DOHH2 (cell line): ENCODE results near the gene CELF1.

ENCODE experiments used
- H3F3A ChIP-seq: fragments of 200-600 bp; sonication (generic), shearing (Covaris generic); 2 replicates; pipeline ENCODE4 v1.6.0; 2016; ENCODE audit warnings: antibody characterized with exemption, mild to moderate bottlenecking; ENCODE audit not compliant: control insufficient read depth, insufficient read depth
- H3K27ac ChIP-seq: fragments of 200-600 bp; sonication (generic); 2 replicates; pipeline ENCODE4 v1.5.1; 2014; ENCODE audit warnings: low read depth, mild to moderate bottlenecking, low read length, moderate library complexity
- H3K27me3 ChIP-seq: fragments of 200-600 bp; sonication (generic); 2 replicates; pipeline ENCODE4 v1.6.1; 2014; ENCODE audit warnings: mild to moderate bottlenecking, low read length, mixed read lengths; ENCODE audit not compliant: control insufficient read depth
- H3K36me3 ChIP-seq: fragments of 200-600 bp; sonication (generic); 2 replicates; pipeline ENCODE4 v1.6.1; 2014; ENCODE audit warnings: mild to moderate bottlenecking, low read length, moderate library complexity, mixed read lengths; ENCODE audit not compliant: control insufficient read depth
- H3K4me1 ChIP-seq: fragments of 200-600 bp; sonication (generic); 2 replicates; pipeline ENCODE4 v1.6.1; 2014; ENCODE audit warnings: mild to moderate bottlenecking, low read length, mixed read lengths; ENCODE audit not compliant: control insufficient read depth
- H3K4me2 ChIP-seq: fragments of 200-600 bp; sonication (generic); 2 replicates; pipeline ENCODE4 v1.6.0; 2014; ENCODE audit warnings: mild to moderate bottlenecking, low read length, moderate library complexity
- H3K4me3 ChIP-seq: fragments of 200-600 bp; sonication (generic); 2 replicates; pipeline ENCODE4 v1.5.1; 2014; ENCODE audit warnings: mild to moderate bottlenecking, low read length, mixed read lengths
- H3K79me2 ChIP-seq: fragments of 200-600 bp; sonication (generic); 2 replicates; pipeline ENCODE4 v1.6.1; 2014; ENCODE audit warnings: mild to moderate bottlenecking, low read length, mixed read lengths; ENCODE audit not compliant: control insufficient read depth
- H3K9me2 ChIP-seq: fragments of 200-600 bp; sonication (generic); replicated peaks from 2 replicates; pipeline ENCODE4 v1.6.1; 2014; ENCODE audit warnings: mild to moderate bottlenecking, low read length, mixed read lengths; ENCODE audit not compliant: control insufficient read depth
- H3K9me3 ChIP-seq: fragments of 200-600 bp; sonication (generic); 2 replicates; pipeline ENCODE4 v1.6.1; 2014; ENCODE audit warnings: antibody characterized with exemption, low read length, mixed read lengths; ENCODE audit not compliant: control insufficient read depth, insufficient read depth
- H4K20me1 ChIP-seq: fragments of 200-600 bp; sonication (generic); 2 replicates; pipeline ENCODE4 v1.6.0; 2014; ENCODE audit warnings: low read depth, mild to moderate bottlenecking, antibody characterized with exemption, low read length, moderate library complexity; ENCODE audit not compliant: control insufficient read depth, insufficient read depth
- CTCF ChIP-seq: fragments of 200-600 bp; sonication (generic); IDR thresholded peaks from one replicate; pipeline ENCODE4 v1.5.1; 2014; ENCODE audit warnings: antibody characterized with exemption, mild to moderate bottlenecking, low read depth, low read length; ENCODE audit not compliant: poor library complexity, severe bottlenecking
- EZH2phosphoT487 ChIP-seq: fragments of 200-600 bp; sonication (generic); IDR thresholded peaks from 2 replicates; pipeline ENCODE4 v1.6.1; 2017; ENCODE audit warnings: borderline replicate concordance, mild to moderate bottlenecking, antibody characterized with exemption, low read length, moderate library complexity, mixed read lengths

Gene CELF1

GRCh38 chr11:47595029-47595428 lies 42.1 kb upstream of the CELF1 start:
- no peak overlapping the region for H3K27ac ChIP-seq
- TF ChIP-seq EZH2phosphoT487 (no peak), CTCF (no peak)
- H4K20me1 ChIP-seq: no peaks in the 10 kb centered on the region
- H3K4me2 ChIP-seq: no peak overlapping the region
- peaks cover 7% of the 10 kb centered on the region; the same call in 1 of the 2 replicates for H3K4me1 ChIP-seq
- H3K9me2 ChIP-seq: no peaks in the 10 kb centered on the region
- H3K9me3 ChIP-seq: no peaks in the 10 kb centered on the region
- no peak overlapping the region for H3K4me3 ChIP-seq
- H3K79me2 ChIP-seq: no peaks in the 10 kb centered on the region
- H3K36me3 ChIP-seq: no peaks in the 10 kb centered on the region
- H3F3A ChIP-seq: no peaks in the 10 kb centered on the region
- H3K27me3 ChIP-seq: peaks cover 25% of the 10 kb centered on the region

- Histone ChIP-seq H3K4me1 (peaks cover 7% of the 10 kb centered on the region; the same call in 1 of the 2 replicates), H3K9me2 (no peaks in the 10 kb centered on the region), H3K36me3 (no peaks in the 10 kb centered on the region), H4K20me1 (no peaks in the 10 kb centered on the region), H3K27me3 (peaks cover 25% of the 10 kb centered on the region), H3K79me2 (no peaks in the 10 kb centered on the region), H3K4me2 (no peak within 1 kb of the TSS), H3F3A (no peaks in the 10 kb centered on the region), H3K27ac (no peak within 1 kb of the TSS), H3K9me3 (no peaks in the 10 kb centered on the region), H3K4me3 (no peak within 1 kb of the TSS)
- TF ChIP-seq CTCF: no peak
- TF ChIP-seq EZH2phosphoT487: no peak
Measured at GRCh38 chr11:47593934-47594855, 41.3 kb upstream of the CELF1 start, which contains the start of gene C1QTNF4. Gene C1QTNF4 (minus strand): TSS chr11:47594411. CDS start chr11:47590810, 3,601 bp downstream.

- Histone ChIP-seq H3K27ac (no peak overlapping the region), H3K4me3 (no peak overlapping the region), H3K27me3 (peaks cover 25% of the 10 kb centered on the region), H3K79me2 (no peaks in the 10 kb centered on the region), H3K36me3 (no peaks in the 10 kb centered on the region), H3K4me1 (peaks cover 7% of the 10 kb centered on the region; the same call in 1 of the 2 replicates), H3K4me2 (no peak overlapping the region), H4K20me1 (no peaks in the 10 kb centered on the region), H3K9me2 (no peaks in the 10 kb centered on the region), H3F3A (no peaks in the 10 kb centered on the region), H3K9me3 (no peaks in the 10 kb centered on the region)
- no peak for TF ChIP-seq CTCF
- TF ChIP-seq EZH2phosphoT487: no peak
Measured at GRCh38 chr11:47593492-47593933, 40.6 kb upstream of the CELF1 start.
